Endothelial cell of umbilical vein (primary cell): Measurements from ENCODE around the gene CACNA1F. TPM values are rescaled to one million over a fixed set of nuclear protein-coding genes. Genes with fewer than 3 reads are reported as not detected.
A peak's percentile ranks its signal among the peaks of the same experiment; 100 is the strongest.

ENCODE experiments used
- BruUV-seq: library from RNA; stranded (reverse); fragments of 400-500 nt; replicated peaks from 2 replicates; lab custom pipeline; 2021; lab: Mats Ljungman, UMichigan
- CTCF ChIA-PET: fragments of 300-600, 350-600 bp; sonication (Branson Sonifier 250); formaldehyde crosslinking; loops from one replicate; lab custom pipeline; 2021; ENCODE audit warnings: antibody characterized with exemption, inconsistent platforms; lab: Charles Lee
- POLR2A ChIA-PET: fragments of 300-600, 350-600 bp; sonication (Branson Sonifier 250); formaldehyde crosslinking; loops from one replicate; lab custom pipeline; 2021; ENCODE audit warnings: antibody characterized with exemption, inconsistent platforms; lab: Charles Lee
- DNase-seq: peaks from one replicate; pipeline ENCODE4 v3.0.0-alpha.2; 2011; ENCODE audit warnings: low read depth, low spot score
- FAIRE-seq: peaks from 2 replicates; lab custom pipeline; 2011; peaks lifted over from hg19 to GRCh38; lab: Jason Lieb, UNC
- H2AFZ ChIP-seq: 2 replicates; pipeline ENCODE4 v1.6.0; 2012; ENCODE audit warnings: low read depth, low read length, control low read depth, inconsistent platforms
- H3K27ac ChIP-seq: 2 replicates; pipeline ENCODE4 v1.5.1; 2011; ENCODE audit warnings: low read depth, mild to moderate bottlenecking, control low read depth, low read length, moderate library complexity; ENCODE audit not compliant: insufficient read depth
- H3K27me3 ChIP-seq, 2 experiments: 2 replicates each; pipeline versions ENCODE4 v1.6.0 to v1.6.1; 2011; ENCODE audit warnings: low read length in 2 of 2, mixed read lengths in 1 of 2; ENCODE audit not compliant: control insufficient read depth in 2 of 2, insufficient read depth in 2 of 2
- H3K36me3 ChIP-seq, 2 experiments: 2 replicates in 1 of 2; 3 replicates in 1 of 2; pipeline ENCODE4 v1.5.1; 2011; ENCODE audit warnings: low read length in 2 of 2, mild to moderate bottlenecking in 1 of 2, moderate library complexity in 1 of 2; ENCODE audit not compliant: control insufficient read depth in 2 of 2, insufficient read depth in 2 of 2; ENCODE audit errors: extremely low read depth in 1 of 2
- H3K4me1 ChIP-seq: 3 replicates; pipeline ENCODE4 v1.5.1; 2011; ENCODE audit warnings: mild to moderate bottlenecking, low read length; ENCODE audit not compliant: control insufficient read depth, insufficient read depth; ENCODE audit errors: extremely low read depth
- H3K4me2 ChIP-seq: 2 replicates; pipeline ENCODE4 v1.6.1; 2011; ENCODE audit warnings: low read length, control low read depth, mixed read lengths; ENCODE audit not compliant: insufficient read depth
- H3K4me3 ChIP-seq, 3 experiments: fragments of 200-600 bp in 1 of 3; sonication (generic), shearing (Covaris generic) in 1 of 3; replicated peaks in 1 of 3; 2 replicates each; pipeline ENCODE4 v1.5.1; 2011 to 2016; ENCODE audit warnings: control low read depth in 3 of 3, low read length in 3 of 3, mild to moderate bottlenecking in 2 of 3, inconsistent platforms in 1 of 3, low read depth in 1 of 3, moderate library complexity in 1 of 3; ENCODE audit not compliant: insufficient read depth in 1 of 3
- H3K79me2 ChIP-seq: 2 replicates; pipeline ENCODE4 v1.6.0; 2012; ENCODE audit warnings: low read length, inconsistent platforms; ENCODE audit not compliant: control insufficient read depth, insufficient read depth
- H3K9ac ChIP-seq: replicated peaks from 2 replicates; pipeline ENCODE3; 2011; ENCODE audit warnings: low read length, control low read depth; ENCODE audit not compliant: insufficient read depth; ENCODE audit errors: extremely low read depth
- H3K9me1 ChIP-seq: replicated peaks from 3 replicates; pipeline ENCODE4 v1.6.0; 2011; ENCODE audit warnings: mild to moderate bottlenecking, low read length; ENCODE audit not compliant: control insufficient read depth, insufficient read depth; ENCODE audit errors: extremely low read depth
- H3K9me3 ChIP-seq: replicated peaks from 2 replicates; pipeline ENCODE4 v1.5.1; 2012; ENCODE audit warnings: low read length, inconsistent platforms; ENCODE audit not compliant: control insufficient read depth, insufficient read depth
- H4K20me1 ChIP-seq: replicated peaks from 2 replicates; pipeline ENCODE3; 2011; ENCODE audit warnings: mild to moderate bottlenecking, low read length; ENCODE audit not compliant: control insufficient read depth, insufficient read depth; ENCODE audit errors: extremely low read depth
- EZH2 ChIP-seq: IDR thresholded peaks from 2 replicates; pipeline ENCODE4 v1.6.1; 2012; ENCODE audit warnings: borderline replicate concordance, low read depth, mild to moderate bottlenecking, moderate library complexity, low read length, inconsistent platforms; ENCODE audit not compliant: severe bottlenecking
- FOS ChIP-seq: IDR thresholded peaks from 2 replicates; pipeline ENCODE4 v1.6.1; 2011; ENCODE audit warnings: mild to moderate bottlenecking, low read length, moderate library complexity, borderline replicate concordance; ENCODE audit not compliant: insufficient read depth
- GATA2 ChIP-seq: IDR thresholded peaks from 2 replicates; pipeline ENCODE4 v1.7.0; 2011; ENCODE audit warnings: low read depth, mild to moderate bottlenecking, moderate library complexity, mixed read lengths, low read length; ENCODE audit not compliant: insufficient read length, insufficient read depth
- JUN ChIP-seq: IDR thresholded peaks from 2 replicates; pipeline ENCODE4 v1.6.1; 2011; ENCODE audit warnings: borderline replicate concordance, low read depth; ENCODE audit not compliant: insufficient read length, insufficient read depth
- MYC ChIP-seq: IDR thresholded peaks from one replicate; pipeline ENCODE4 v1.6.1; 2011; ENCODE audit warnings: mild to moderate bottlenecking, low read depth, low read length
- dilution Hi-C: fragments of 300-500 bp; cut with MboI; formaldehyde crosslinking; loops from one replicate; pipeline ENCODE4 v1.15.0; 2019; ENCODE audit warnings: low sequenced_read_pairs; ENCODE audit not compliant: extremely low pct_ligation_motif_present
- intact Hi-C: fragments of 100-400 bp; cut with micrococcal nuclease; formaldehyde crosslinking; loops from one replicate; pipeline ENCODE4 v1.10.0; 2022
- polyA plus RNA-seq, 4 experiments: library from polyadenylated mRNA; depleted of rRNA in 3 of 4; stranded (reverse) in 3 of 4; unstranded in 1 of 4; fragments of >200 nt; gene quantifications; 2 replicates each; pipeline versions ENCODE4 v1.2.1 to v1.2.3, GENCODE V29; 2011 to 2012; ENCODE audit warnings: missing spikeins in 1 of 4
- total RNA-seq: library from RNA; stranded (reverse); gene quantifications from 2 replicates; pipeline ENCODE4 v1.2.3, GENCODE V29; 2021
- TF ChIP-seq, protein P1 (sequence below), 2 donors: IDR thresholded peaks; 1 replicate in 1 of 2; 2 replicates in 1 of 2; pipeline ENCODE4 v1.5.1; 2011; ENCODE audit warnings: low read length in 2 of 2, mild to moderate bottlenecking in 2 of 2, moderate library complexity in 2 of 2, control low read depth in 1 of 2, inconsistent platforms in 1 of 2, low read depth in 1 of 2; ENCODE audit not compliant: insufficient read depth in 1 of 2; ENCODE audit errors: extremely low read depth in 1 of 2

CACNA1F gene
- total and polyA plus RNA-seq, 2 donors (not counting 3 experiments of a cell fraction or from before 2014, with no cell fraction given) = not detected

DNA sequence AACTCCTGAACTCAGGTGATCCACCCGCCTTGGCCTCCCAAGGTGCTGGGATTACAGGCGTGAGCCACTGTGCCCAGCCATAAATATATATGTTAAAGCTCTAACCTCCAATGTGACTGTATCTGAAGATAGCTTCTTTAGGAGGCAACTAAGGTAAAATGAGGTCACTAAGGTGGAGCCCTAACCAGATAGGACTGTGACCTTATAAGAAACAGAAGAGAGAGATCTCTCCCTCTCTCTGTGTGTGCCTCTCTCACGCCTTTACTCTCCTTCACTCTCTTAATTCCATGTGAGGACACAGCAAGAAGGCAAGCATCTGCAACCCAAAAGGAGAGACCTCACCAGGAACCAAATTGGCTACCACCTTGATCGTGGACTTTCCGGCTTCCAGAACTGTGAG, 71.5 kb downstream of the CACNA1F start:
- TF ChIP-seq, protein P1, sequence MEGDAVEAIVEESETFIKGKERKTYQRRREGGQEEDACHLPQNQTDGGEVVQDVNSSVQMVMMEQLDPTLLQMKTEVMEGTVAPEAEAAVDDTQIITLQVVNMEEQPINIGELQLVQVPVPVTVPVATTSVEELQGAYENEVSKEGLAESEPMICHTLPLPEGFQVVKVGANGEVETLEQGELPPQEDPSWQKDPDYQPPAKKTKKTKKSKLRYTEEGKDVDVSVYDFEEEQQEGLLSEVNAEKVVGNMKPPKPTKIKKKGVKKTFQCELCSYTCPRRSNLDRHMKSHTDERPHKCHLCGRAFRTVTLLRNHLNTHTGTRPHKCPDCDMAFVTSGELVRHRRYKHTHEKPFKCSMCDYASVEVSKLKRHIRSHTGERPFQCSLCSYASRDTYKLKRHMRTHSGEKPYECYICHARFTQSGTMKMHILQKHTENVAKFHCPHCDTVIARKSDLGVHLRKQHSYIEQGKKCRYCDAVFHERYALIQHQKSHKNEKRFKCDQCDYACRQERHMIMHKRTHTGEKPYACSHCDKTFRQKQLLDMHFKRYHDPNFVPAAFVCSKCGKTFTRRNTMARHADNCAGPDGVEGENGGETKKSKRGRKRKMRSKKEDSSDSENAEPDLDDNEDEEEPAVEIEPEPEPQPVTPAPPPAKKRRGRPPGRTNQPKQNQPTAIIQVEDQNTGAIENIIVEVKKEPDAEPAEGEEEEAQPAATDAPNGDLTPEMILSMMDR (IDR thresholded peaks at IDR 0.05; ENCODE audit: extremely low read depth in 1 of 2, insufficient read depth in 1 of 2, low read depth in 1 of 2, low read length in 2 of 2) = no peak
- TF ChIP-seq EZH2 (no peak), JUN (no peak), FOS (no peak), GATA2 (no peak), MYC (no peak)
- FAIRE-seq = peak; percentile 15
- Histone ChIP-seq H3K4me3 (no peak overlapping the region), H2AFZ (no peak overlapping the region), H3K36me3 (no peaks in the 10 kb centered on the region), H3K9me3 (no peaks in the 10 kb centered on the region), H3K4me1 (peaks cover 7% of the 10 kb centered on the region), H3K27me3 (no peaks in the 10 kb centered on the region), H3K9me1 (no peaks in the 10 kb centered on the region), H3K79me2 (no peaks in the 10 kb centered on the region), H4K20me1 (no peaks in the 10 kb centered on the region), H3K4me2 (no peak overlapping the region), H3K27ac (no peak overlapping the region), H3K9ac (no peak overlapping the region)
- ChIA-PET CTCF (interaction anchor here (1.1 kb wide), 1 partner anchor 19 kb away, joined by 6 read pairs; no protein-coding TSS in a partner anchor), POLR2A (no interaction called here)
- BruUV-seq = no TSS peak
- no peak for DNase-seq
- dilution Hi-C loops (no loop called here), intact Hi-C loops (loop anchor here (5.0 kb wide), 1 partner anchor 119 kb away; the partner anchor contains the start of gene TFE3)
